GM19328 (cell line): ENCODE measurements around the gene CLRN3.

Experiments used
- ATAC-seq: cut with Tn5 transposase; IDR thresholded peaks from one replicate; pipeline ENCODE4 v1.9.1; 2021; ENCODE audit warnings: mild to moderate bottlenecking, moderate library complexity; ENCODE audit not compliant: unreplicated experiment

The CLRN3 gene

GRCh38 chr10:127849921-127850320, 42.8 kb downstream of the CLRN3 start:
- no peak for ATAC-seq

GRCh38 chr10:127849224-127849623, 43.5 kb downstream of the CLRN3 start:
- no peak for ATAC-seq

GRCh38 chr10:127848226-127848625, 44.5 kb downstream of the CLRN3 start:
- ATAC-seq, result no peak

- no peak for ATAC-seq
These were observed 47.0 kb downstream of the CLRN3 start for GRCh38 chr10:127845756-127846155.

DNA sequence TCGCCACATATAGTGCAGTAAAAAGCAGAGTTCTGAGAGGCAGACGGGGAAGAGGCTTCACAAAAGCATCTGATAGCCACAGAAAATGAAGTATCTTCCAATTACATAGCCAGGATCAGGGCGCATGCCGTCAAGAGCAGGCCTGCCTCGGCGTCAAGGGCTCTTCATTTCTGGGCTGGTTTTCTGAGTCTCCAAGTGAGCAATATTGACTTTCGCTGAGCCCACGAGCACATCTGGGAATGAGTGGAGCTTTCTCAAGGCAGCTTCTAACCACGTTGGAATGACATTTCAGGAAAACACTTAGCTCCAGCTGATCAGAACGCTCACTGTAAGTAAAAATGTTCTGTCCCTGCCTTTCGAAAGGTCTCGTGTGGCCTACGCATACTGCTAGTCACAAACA, 51.9 kb downstream of the CLRN3 start:
- ATAC-seq, result no peak

DNA sequence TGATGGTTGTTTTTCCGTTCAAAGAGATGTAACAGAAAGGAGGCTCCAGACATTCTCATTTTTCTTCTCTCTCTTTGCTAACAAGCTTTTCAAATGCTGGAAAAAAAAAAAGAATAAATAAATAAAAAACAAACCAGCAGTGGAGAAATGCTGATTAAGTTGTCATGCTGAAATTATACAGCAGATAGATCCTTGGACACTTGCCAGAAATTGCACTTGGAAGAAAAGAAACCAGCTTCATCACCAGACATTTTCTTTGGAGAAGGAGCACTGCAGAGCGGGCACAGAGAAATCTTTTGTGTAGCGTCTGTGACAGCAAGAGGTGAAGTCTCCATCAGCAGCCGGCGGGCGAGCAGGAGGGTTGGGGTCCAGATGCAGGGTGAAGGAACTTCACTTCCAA, 55.8 kb downstream of the CLRN3 start:
- ATAC-seq, result no peak

GRCh38 chr10:127836176-127836575, 56.6 kb downstream of the CLRN3 start:
- ATAC-seq, result no peak

- no peak for ATAC-seq
These were observed 58.0 kb downstream of the CLRN3 start for GRCh38 chr10:127834791-127835190.

GRCh38 chr10:127834221-127834620, 58.5 kb downstream of the CLRN3 start:
- ATAC-seq, result no peak

DNA sequence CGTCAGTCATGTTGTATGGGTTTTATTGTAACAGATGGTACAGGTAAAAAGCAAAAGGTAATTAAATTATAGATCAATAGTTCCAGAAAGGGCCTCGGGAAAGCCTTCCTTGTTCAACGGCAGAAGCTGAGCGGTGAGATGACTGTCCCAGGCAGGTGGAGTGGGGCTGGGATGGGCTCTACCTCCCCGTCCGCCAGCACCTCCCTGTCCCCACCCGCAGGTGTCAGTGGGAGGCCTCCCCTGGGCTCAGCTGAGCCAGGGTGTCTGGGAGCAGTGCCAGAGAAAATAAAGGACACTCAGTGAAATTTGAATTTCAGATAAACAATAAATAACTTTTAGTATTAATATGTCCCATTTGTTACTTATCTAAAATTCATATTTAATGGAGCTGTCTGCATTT, 58.9 kb downstream of the CLRN3 start:
- no peak for ATAC-seq

DNA sequence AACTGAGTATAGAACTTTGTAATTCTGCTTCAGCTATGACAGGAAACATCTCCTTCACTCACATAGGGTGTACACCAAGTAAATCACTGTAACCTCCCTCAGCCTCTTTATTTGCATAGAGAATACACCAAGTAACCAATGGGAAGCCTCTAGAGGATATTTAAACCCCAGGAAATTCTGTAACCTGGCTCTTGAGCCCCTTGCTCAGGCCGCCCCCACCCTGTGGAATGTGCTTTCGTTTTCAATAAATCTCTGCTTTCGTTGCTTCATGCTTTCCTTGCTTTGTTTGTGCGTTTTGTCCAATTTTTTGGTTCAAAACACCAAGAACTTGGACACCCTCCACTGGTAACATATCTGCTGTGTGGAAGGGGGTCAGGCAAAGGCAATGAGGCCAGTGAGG, 60.2 kb downstream of the CLRN3 start:
- ATAC-seq, result no peak

GRCh38 chr10:127830414-127830813, 62.3 kb downstream of the CLRN3 start:
- no peak for ATAC-seq
